ENCODE data around the gene SEC14L3.

GRCh38 chr22:30425616-30426387 lies 46.0 kb downstream of the SEC14L3 start, which contains the start of gene MTFP1:
- TF ChIP-seq ZFP3 (CRISPR knock-in tag; IDR thresholded peaks at IDR 0.05) (no peak), GLIS3 (CRISPR knock-in tag; IDR thresholded peaks at IDR 0.05) (no peak)

All from SK-N-SH treated with all-trans-retinoic acid at 6 μM for 48 hours (cell line).